Activated CD8-positive, alpha-beta memory T cell treated with anti-CD3 and anti-CD28 coated beads for 4 hours (primary cell): ENCODE measurements around the gene BCR.

ENCODE experiments used
- DNase-seq, 2 donors: peaks; one replicate each; pipeline ENCODE4 v3.0.0-alpha.2; 2020; ENCODE audit warnings: low read depth in 2 of 2

The BCR gene

GRCh38 chr22:23231471-23232093, 51.3 kb downstream of the BCR start:
- DNase-seq = no peak

GRCh38 chr22:23232094-23232905, 52.0 kb downstream of the BCR start:
- no peak for DNase-seq

GRCh38 chr22:23233084-23233531, 52.8 kb downstream of the BCR start:
- DNase-seq = no peak

- DNase-seq = no peak
These were observed 53.6 kb downstream of the BCR start for GRCh38 chr22:23233752-23234408.

- DNase-seq = no peak
These were observed 54.3 kb downstream of the BCR start for GRCh38 chr22:23234409-23235161.

- no peak for DNase-seq
These were observed 55.1 kb downstream of the BCR start for GRCh38 chr22:23235425-23235824.

GRCh38 chr22:23236026-23236425, 55.7 kb downstream of the BCR start:
- DNase-seq = no peak

GRCh38 chr22:23236440-23237184, 56.3 kb downstream of the BCR start:
- no peak for DNase-seq

GRCh38 chr22:23237201-23237798, 57.0 kb downstream of the BCR start:
- no peak for DNase-seq

GRCh38 chr22:23237841-23238240, 57.5 kb downstream of the BCR start:
- DNase-seq = no peak

- no peak for DNase-seq
These were observed 58.4 kb downstream of the BCR start for GRCh38 chr22:23238707-23239106.

GRCh38 chr22:23239429-23239828, 59.1 kb downstream of the BCR start:
- no peak for DNase-seq

GRCh38 chr22:23240639-23241389, 60.5 kb downstream of the BCR start:
- DNase-seq = peak in 1 of 2 donors; percentile 22

- no peak for DNase-seq
These were observed 61.5 kb downstream of the BCR start for GRCh38 chr22:23241562-23242472.

GRCh38 chr22:23242473-23243001, 62.2 kb downstream of the BCR start:
- DNase-seq = no peak

GRCh38 chr22:23243006-23243573, 62.8 kb downstream of the BCR start:
- peak; percentile 30 to 56 for DNase-seq

GRCh38 chr22:23243859-23244689, 63.8 kb downstream of the BCR start:
- DNase-seq = no peak

- DNase-seq = no peak
These were observed 64.4 kb downstream of the BCR start for GRCh38 chr22:23244690-23245044.
